ENCODE data around the gene SNORC. TPM values are rescaled to one million over a fixed set of nuclear protein-coding genes. Genes with fewer than 3 reads are reported as not detected.

SNORC gene
- total RNA-seq, 2 donors from 2014 or later, result 35.0 to 38.2 TPM

- no peak for DNase-seq
- intact Hi-C loops (cut with DNase I, micrococcal nuclease), result no loop called here
- ATAC-seq, result no peak
Measured at GRCh38 chr2:232908695-232909094, 38.6 kb downstream of the SNORC start.

GRCh38 chr2:232910376-232910775 lies 40.3 kb downstream of the SNORC start:
- ATAC-seq (no peak), DNase-seq (no peak)
- intact Hi-C loops (cut with DNase I, micrococcal nuclease), result no loop called here

GRCh38 chr2:232911712-232912277 lies 41.7 kb downstream of the SNORC start:
- intact Hi-C loops (cut with DNase I, micrococcal nuclease), result no loop called here
- no peak for ATAC-seq
- DNase-seq, result no peak

- ATAC-seq (no peak), DNase-seq (no peak)
- intact Hi-C loops (cut with DNase I, micrococcal nuclease), result no loop called here
Measured at GRCh38 chr2:232913903-232914302, 43.8 kb downstream of the SNORC start.

- ATAC-seq (no peak), DNase-seq (no peak)
- intact Hi-C loops (cut with DNase I, micrococcal nuclease), result no loop called here
Measured at GRCh38 chr2:232919141-232919540, 49.1 kb downstream of the SNORC start.

- intact Hi-C loops (cut with DNase I, micrococcal nuclease), result no loop called here
- ATAC-seq (no peak), DNase-seq (no peak)
Measured at GRCh38 chr2:232920055-232920454, 50.0 kb downstream of the SNORC start.

GRCh38 chr2:232920760-232921159 lies 50.7 kb downstream of the SNORC start:
- intact Hi-C loops (cut with DNase I, micrococcal nuclease), result no loop called here
- DNase-seq, result no peak
- no peak for ATAC-seq

- DNase-seq (no peak), ATAC-seq (no peak)
- intact Hi-C loops (cut with DNase I, micrococcal nuclease), result no loop called here
Measured at GRCh38 chr2:232924433-232924832, 54.4 kb downstream of the SNORC start.

- no peak for DNase-seq
- intact Hi-C loops (cut with DNase I, micrococcal nuclease), result no loop called here
- no peak for ATAC-seq
Measured at GRCh38 chr2:232925153-232925820, 55.2 kb downstream of the SNORC start.

GRCh38 chr2:232925821-232926156 lies 55.7 kb downstream of the SNORC start:
- no peak for ATAC-seq
- DNase-seq, result no peak
- intact Hi-C loops (cut with DNase I, micrococcal nuclease), result no loop called here

- no peak for ATAC-seq
- DNase-seq, result no peak
- intact Hi-C loops (cut with DNase I, micrococcal nuclease), result no loop called here
Measured at GRCh38 chr2:232926431-232926939, 56.4 kb downstream of the SNORC start.

- intact Hi-C loops (cut with DNase I, micrococcal nuclease), result no loop called here
- DNase-seq, result peak in 1 of 2 donors; percentile 21
- ATAC-seq, result peak; percentile 57
Measured at GRCh38 chr2:232927032-232927792, 57.1 kb downstream of the SNORC start.

GRCh38 chr2:232927793-232928550 lies 57.9 kb downstream of the SNORC start:
- ATAC-seq (peak; percentile 44), DNase-seq (peak in 1 of 2 donors; percentile 12)
- intact Hi-C loops (cut with DNase I, micrococcal nuclease), result no loop called here

Other genes starting within 250 kb of the SNORC start
- gene EFHD1, start 236.7 kb upstream of the SNORC start, total RNA-seq, result 1 to 10 TPM; 2.7 TPM
- gene GIGYF2, start 172.9 kb upstream of the SNORC start, total RNA-seq, result 10 to 100 TPM; 55.4 to 66.3 TPM
- not detected for gene KCNJ13, start 93.7 kb upstream of the SNORC start, total RNA-seq
- 10 to 100 TPM; 34.4 to 41.4 TPM for gene NGEF, start 143.0 kb downstream of the SNORC start, total RNA-seq
- not detected for gene NEU2, start 162.4 kb downstream of the SNORC start, total RNA-seq
- 10 to 100 TPM in 1 of 2 donors, 1 to 10 TPM in 1; 6.6 to 10.6 TPM for gene INPP5D, start 190.1 kb downstream of the SNORC start, total RNA-seq

Measured in left colon (tissue), 2 donors.